Colonic mucosa (tissue), 4 donors: Measurements from ENCODE around the gene ACVR1. TPM values are rescaled to one million over a fixed set of nuclear protein-coding genes. Genes with fewer than 3 reads are reported as not detected.

Experiments
- DNase-seq: peaks from one replicate; pipeline ENCODE4 v3.0.0-alpha.2; 2020
- H3K27ac ChIP-seq: fragments of 200-600 bp; one replicate; pipeline ENCODE4 v1.8.0; 2021
- H3K27me3 ChIP-seq: fragments of 200-600 bp; one replicate; pipeline ENCODE4 v1.8.0; 2021
- H3K36me3 ChIP-seq: fragments of 200-600 bp; one replicate; pipeline ENCODE4 v1.8.0; 2021
- H3K4me1 ChIP-seq: fragments of 200-600 bp; one replicate; pipeline ENCODE4 v1.8.0; 2021; ENCODE audit warnings: mild to moderate bottlenecking
- H3K4me3 ChIP-seq: fragments of 200-600 bp; one replicate; pipeline ENCODE4 v1.8.0; 2021
- H3K9ac ChIP-seq, 2 donors: one replicate each; pipeline ENCODE4 v1.7.0; 2013; ENCODE audit warnings: control low read depth in 2 of 2, low read depth in 2 of 2, low read length in 2 of 2
- H3K9me3 ChIP-seq: fragments of 200-600 bp; one replicate; pipeline ENCODE4 v1.8.0; 2021
- CTCF ChIP-seq: fragments of 200-600 bp; IDR thresholded peaks from one replicate; pipeline ENCODE4 v1.8.0; 2022; ENCODE audit warnings: antibody characterized with exemption, mild to moderate bottlenecking
- intact Hi-C: fragments of 100-400 bp; cut with DNase I; formaldehyde crosslinking; loops from one replicate; pipeline ENCODE4 v1.14.1; 2022
- total RNA-seq, 2 donors: library from RNA; stranded (reverse); fragmentation: NEBNext Ultra II Directional in 1 of 2; extraction: Animal tissue kit (Norgen Biotek cat#: 25700) in 1 of 2; gene quantifications; one replicate each; pipeline ENCODE4 v1.2.1, GENCODE V29; 2021
- donor health status: healthy.
- donor health status: DM: no; HTN: no; CAD: no.
- donor health status: DM: no; HTN: no; CAD: no.

Gene ACVR1
- total RNA-seq, 2 donors from 2014 or later, result 15.8 to 18.0 TPM

GRCh38 chr2:157732596-157732995 lies 143.5 kb downstream of the ACVR1 start:
- no peaks in the 10 kb centered on the region for H3K36me3 ChIP-seq
- no peaks in the 10 kb centered on the region for H3K4me1 ChIP-seq
- no peaks in the 10 kb centered on the region for H3K9me3 ChIP-seq
- no peak for TF ChIP-seq CTCF
- intact Hi-C loops, result no loop called here
- H3K27ac ChIP-seq, result no peak overlapping the region
- no peak for DNase-seq
- H3K27me3 ChIP-seq, result no peaks in the 10 kb centered on the region
- H3K4me3 ChIP-seq, result no peak overlapping the region
- no peak overlapping the region for H3K9ac ChIP-seq

- H3K9ac ChIP-seq, result no peak overlapping the region
Measured at GRCh38 chr2:157727693-157728092, 148.4 kb downstream of the ACVR1 start.

DNA sequence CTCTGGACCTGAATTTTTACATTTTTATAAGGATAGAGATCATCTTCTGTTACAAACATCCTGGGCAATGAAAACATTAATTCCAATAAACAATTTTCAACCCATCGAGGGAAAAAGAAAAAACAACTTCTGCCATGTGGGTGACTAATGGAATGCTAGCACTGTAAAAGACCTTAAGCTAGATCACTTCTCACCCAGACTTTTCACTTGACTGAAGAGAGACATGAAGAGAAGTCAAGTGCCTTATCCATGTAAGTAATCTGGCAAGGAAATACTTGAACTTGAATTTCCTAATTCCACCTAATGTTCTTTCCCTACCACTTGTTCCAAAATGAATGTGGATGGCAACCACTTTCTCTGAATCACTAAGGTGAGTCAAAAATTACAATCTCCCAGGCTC lies 149.2 kb downstream of the ACVR1 start:
- H3K4me1 ChIP-seq, result no peaks in the 10 kb centered on the region
- intact Hi-C loops, result no loop called here
- H3K27me3 ChIP-seq, result no peaks in the 10 kb centered on the region
- H3K27ac ChIP-seq, result no peak overlapping the region
- H3K9ac ChIP-seq, result no peak overlapping the region
- H3K9me3 ChIP-seq, result no peaks in the 10 kb centered on the region
- DNase-seq, result no peak
- H3K36me3 ChIP-seq, result no peaks in the 10 kb centered on the region
- H3K4me3 ChIP-seq, result no peak overlapping the region
- TF ChIP-seq CTCF, result no peak

More at GRCh38 chr2:157727693-157728092, 148.4 kb downstream of the ACVR1 start:
- Histone ChIP-seq H3K27me3 (no peaks in the 10 kb centered on the region), H3K27ac (no peak overlapping the region), H3K4me1 (no peaks in the 10 kb centered on the region), H3K36me3 (no peaks in the 10 kb centered on the region), H3K4me3 (no peak overlapping the region), H3K9me3 (no peaks in the 10 kb centered on the region)
- intact Hi-C loops, result no loop called here
- no peak for TF ChIP-seq CTCF
- no peak for DNase-seq

GRCh38 chr2:157725846-157726245 lies 150.3 kb downstream of the ACVR1 start:
- no peak overlapping the region for H3K9ac ChIP-seq
- no peak overlapping the region for H3K4me3 ChIP-seq
- H3K9me3 ChIP-seq, result no peaks in the 10 kb centered on the region
- H3K27me3 ChIP-seq, result no peaks in the 10 kb centered on the region
- no peak for DNase-seq
- intact Hi-C loops, result no loop called here
- TF ChIP-seq CTCF, result no peak
- H3K36me3 ChIP-seq, result no peaks in the 10 kb centered on the region
- H3K27ac ChIP-seq, result no peak overlapping the region
- no peaks in the 10 kb centered on the region for H3K4me1 ChIP-seq

DNA sequence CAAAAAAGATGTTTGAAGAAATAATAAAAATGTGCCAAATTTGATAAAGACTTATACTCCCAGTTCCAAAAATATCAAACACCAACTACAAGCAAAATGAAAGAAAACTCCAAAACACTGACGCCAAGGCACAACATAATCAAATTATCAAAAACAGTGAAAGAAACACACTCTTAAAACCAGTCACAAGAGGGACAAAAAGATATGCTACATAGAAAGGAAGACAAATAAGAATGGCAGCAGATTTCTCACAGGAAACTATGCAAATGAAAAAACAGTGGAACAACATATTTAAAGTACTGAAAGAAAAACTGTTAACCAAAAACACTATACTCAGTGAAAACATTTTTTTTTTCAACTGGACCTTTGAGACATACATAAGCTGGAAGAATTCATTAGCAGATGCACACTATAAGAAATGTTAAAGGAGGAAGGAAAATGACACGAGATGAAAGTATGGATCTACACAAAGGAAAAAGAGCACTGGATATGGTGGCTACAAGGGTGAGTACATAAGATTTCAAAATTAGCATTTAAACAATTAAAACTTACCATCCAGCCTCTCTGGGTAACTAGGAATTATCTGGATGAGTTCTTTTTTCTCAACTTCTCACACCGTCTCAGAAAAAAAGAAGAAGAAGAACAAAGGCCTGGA lies 153.4 kb downstream of the ACVR1 start:
- Histone ChIP-seq H3K36me3 (no peaks in the 10 kb centered on the region), H3K4me1 (no peaks in the 10 kb centered on the region), H3K27me3 (no peaks in the 10 kb centered on the region), H3K9ac (no peak overlapping the region), H3K27ac (no peak overlapping the region), H3K9me3 (no peaks in the 10 kb centered on the region), H3K4me3 (no peak overlapping the region)
- DNase-seq, result no peak
- TF ChIP-seq CTCF, result no peak
- intact Hi-C loops, result no loop called here
